Stimulated activated CD8-positive, alpha-beta memory T cell treated with anti-CD3 and anti-CD28 coated beads, Interleukin-12 subunit alpha, Interleukin-12 subunit beta, amount 100 ng/mL, for 1 hour (primary cell): Measurements from ENCODE around the gene CEBPB.

Source experiments
- DNase-seq: peaks from one replicate; pipeline ENCODE4 v3.0.0-alpha.2; 2020; ENCODE audit warnings: low read depth

Gene CEBPB

GRCh38 chr20:50213531-50214106 is 23.0 kb downstream of the CEBPB start:
- DNase-seq = no peak

GRCh38 chr20:50214226-50215024 is 23.8 kb downstream of the CEBPB start:
- DNase-seq = no peak

GRCh38 chr20:50215101-50215690 is 24.6 kb downstream of the CEBPB start:
- DNase-seq = no peak

GRCh38 chr20:50215926-50216325 is 25.3 kb downstream of the CEBPB start:
- no peak for DNase-seq

- no peak for DNase-seq
These were observed 26.0 kb downstream of the CEBPB start for GRCh38 chr20:50216543-50217206.

- no peak for DNase-seq
These were observed 26.7 kb downstream of the CEBPB start for GRCh38 chr20:50217207-50217949.

GRCh38 chr20:50218987-50219435 is 28.4 kb downstream of the CEBPB start:
- DNase-seq = no peak

- no peak for DNase-seq
These were observed 29.0 kb downstream of the CEBPB start for GRCh38 chr20:50219600-50219999.

- no peak for DNase-seq
These were observed 29.7 kb downstream of the CEBPB start for GRCh38 chr20:50220093-50220893.

- no peak for DNase-seq
These were observed 30.3 kb downstream of the CEBPB start for GRCh38 chr20:50220894-50221365.

- no peak for DNase-seq
These were observed 31.1 kb downstream of the CEBPB start for GRCh38 chr20:50221501-50222308.

GRCh38 chr20:50222309-50223038 is 31.8 kb downstream of the CEBPB start:
- no peak for DNase-seq

- DNase-seq = no peak
These were observed 32.7 kb downstream of the CEBPB start for GRCh38 chr20:50223039-50224005.

GRCh38 chr20:50224052-50224451 is 33.4 kb downstream of the CEBPB start:
- DNase-seq = no peak

- no peak for DNase-seq
These were observed 34.1 kb downstream of the CEBPB start for GRCh38 chr20:50224531-50225255.

GRCh38 chr20:50226093-50226974 is 35.7 kb downstream of the CEBPB start:
- DNase-seq = no peak

- no peak for DNase-seq
These were observed 36.9 kb downstream of the CEBPB start for GRCh38 chr20:50227506-50227905.
